GM19397 (cell line): ENCODE measurements around the gene DDX1.

ENCODE experiments used
- ATAC-seq: cut with Tn5 transposase; IDR thresholded peaks from one replicate; pipeline ENCODE4 v1.9.1; 2021; ENCODE audit warnings: mild to moderate bottlenecking, moderate library complexity; ENCODE audit not compliant: unreplicated experiment

Gene DDX1

DNA sequence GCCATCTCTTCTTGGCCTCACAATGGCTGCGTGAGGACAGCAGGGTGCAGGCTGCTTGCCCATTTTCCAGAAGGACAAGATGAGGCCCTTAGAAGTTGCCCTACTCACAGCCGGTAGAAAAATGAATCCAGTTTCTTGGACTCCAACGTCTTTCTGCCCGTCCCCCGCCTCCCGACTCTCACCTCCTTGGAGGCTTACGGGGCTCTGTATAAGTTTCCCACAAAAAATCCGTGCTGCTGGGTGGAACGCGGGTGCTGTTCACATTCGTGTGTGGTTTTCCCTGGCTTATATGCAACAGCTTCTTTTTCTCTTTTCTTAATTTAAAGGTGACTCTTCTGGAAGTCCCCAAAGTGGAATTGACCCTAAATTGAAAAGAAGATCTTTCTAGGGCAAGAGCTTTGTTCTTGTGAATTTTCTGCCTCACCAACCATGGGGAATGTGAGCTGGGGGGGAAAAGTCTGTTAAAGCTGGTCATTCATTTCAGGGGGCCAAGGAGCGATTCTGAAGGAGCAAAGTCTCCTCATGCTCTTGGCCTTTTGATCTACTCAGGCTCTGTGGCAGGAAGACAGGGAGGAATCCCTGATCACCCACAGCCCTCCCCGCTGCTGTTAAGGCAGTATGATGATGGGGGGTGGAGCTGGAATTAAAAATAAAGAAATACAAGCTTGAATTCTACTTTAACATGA is 51.3 kb downstream of the DDX1 start:
- no peak for ATAC-seq

DNA sequence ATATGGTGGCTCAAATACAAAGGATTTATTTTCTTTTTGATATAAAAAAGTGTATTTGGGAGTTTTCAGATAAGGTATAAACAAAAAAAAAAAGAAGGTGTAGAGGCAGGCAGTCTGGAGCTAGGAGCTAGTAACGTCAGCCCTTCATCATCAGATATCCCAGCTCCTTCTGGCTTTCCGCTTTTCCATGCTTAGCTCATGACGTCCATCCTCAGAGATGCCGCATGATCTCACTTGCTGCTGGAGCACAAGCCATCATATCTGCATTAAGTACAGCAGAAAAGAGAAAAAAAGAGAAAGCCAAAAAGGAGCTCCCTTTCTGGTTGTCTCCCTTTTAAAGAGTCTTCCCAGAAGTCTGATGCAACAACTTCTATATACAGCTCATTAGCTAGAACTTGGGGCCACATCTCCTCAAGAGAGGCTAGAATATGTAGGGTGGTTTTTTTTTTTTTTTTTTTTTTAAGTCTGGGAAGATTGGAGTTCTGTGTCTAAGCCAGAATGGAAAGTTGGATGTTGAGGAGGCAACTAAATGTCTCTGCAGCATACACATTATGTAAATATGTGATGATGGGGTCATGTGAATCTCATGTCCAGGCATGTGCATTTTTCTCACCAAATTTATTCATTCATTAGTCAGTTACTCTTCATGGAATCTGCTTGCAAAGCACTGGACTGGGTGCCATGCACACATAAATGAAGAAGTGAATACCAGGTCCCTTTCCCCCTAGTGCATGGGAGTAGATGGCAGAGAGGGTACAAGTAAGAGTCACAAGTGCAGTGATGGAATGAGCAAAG is 52.3 kb downstream of the DDX1 start:
- ATAC-seq = no peak

DNA sequence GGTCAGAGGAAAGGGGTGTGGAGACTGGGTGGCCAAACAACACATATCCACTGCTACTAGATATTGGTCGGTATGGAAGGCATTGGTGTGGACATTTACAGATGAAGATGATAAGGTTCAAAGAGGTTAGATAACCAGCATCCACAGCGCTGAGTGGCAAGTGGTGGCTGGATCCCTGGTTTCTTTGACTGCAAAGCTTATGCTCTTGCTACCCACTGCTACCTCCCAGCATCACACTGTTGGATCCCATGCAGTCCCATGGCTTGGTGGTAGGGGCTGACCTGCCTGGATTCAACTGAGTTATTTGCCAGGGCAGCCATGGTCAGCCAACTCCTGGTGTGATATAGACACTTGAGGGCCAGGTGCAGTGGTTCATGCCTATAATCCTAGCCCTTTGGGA is 53.6 kb downstream of the DDX1 start:
- ATAC-seq = no peak

DNA sequence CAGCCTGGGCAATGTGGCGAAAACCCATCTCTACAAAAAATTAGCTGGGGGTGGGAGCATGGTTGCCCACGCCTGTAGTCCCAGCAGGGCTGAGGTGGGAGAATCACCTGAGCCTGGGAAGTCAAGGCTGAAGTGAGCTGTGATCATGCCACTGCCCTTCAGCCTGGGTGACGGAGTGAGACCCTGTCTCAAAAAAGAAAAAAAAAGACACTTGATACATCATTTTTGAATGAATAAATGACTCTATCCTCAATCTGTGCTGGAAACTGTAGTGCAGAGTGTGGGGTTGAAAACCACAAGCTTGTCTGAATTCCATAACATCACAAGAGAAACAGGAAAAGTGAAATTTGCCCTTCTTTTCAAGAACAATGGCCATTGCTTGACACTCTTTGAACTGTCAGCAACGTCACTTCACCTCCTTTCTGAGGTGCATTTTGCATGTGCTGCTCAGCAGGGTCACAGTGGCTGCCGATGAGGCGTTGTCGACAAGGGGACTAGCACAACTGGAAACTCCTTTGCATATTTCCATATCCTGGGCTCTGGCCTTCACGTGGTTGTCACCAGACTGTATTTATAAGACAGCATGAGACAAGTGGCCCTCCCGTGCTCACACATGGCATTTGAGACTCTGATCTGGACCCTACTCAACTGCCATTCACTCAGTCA is 54.2 kb downstream of the DDX1 start:
- no peak for ATAC-seq

DNA sequence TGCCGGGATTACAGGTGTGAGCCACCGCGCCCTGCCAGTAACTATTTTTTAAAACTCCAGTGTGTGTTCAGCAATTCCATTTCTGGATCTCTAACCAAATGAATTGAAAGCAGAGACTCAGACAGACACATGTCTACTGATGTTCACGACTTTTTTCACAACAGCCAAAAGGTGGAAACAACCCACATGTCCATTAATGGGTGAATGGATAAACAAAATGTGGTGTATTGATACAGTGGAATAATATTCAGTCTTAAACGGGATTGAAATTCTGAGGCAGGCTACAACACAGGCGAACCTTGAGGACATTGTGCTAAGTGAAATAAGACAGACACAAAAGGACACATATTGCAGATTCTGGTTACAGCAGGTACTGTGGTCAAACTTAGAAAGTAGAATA is 55.0 kb downstream of the DDX1 start:
- no peak for ATAC-seq

DNA sequence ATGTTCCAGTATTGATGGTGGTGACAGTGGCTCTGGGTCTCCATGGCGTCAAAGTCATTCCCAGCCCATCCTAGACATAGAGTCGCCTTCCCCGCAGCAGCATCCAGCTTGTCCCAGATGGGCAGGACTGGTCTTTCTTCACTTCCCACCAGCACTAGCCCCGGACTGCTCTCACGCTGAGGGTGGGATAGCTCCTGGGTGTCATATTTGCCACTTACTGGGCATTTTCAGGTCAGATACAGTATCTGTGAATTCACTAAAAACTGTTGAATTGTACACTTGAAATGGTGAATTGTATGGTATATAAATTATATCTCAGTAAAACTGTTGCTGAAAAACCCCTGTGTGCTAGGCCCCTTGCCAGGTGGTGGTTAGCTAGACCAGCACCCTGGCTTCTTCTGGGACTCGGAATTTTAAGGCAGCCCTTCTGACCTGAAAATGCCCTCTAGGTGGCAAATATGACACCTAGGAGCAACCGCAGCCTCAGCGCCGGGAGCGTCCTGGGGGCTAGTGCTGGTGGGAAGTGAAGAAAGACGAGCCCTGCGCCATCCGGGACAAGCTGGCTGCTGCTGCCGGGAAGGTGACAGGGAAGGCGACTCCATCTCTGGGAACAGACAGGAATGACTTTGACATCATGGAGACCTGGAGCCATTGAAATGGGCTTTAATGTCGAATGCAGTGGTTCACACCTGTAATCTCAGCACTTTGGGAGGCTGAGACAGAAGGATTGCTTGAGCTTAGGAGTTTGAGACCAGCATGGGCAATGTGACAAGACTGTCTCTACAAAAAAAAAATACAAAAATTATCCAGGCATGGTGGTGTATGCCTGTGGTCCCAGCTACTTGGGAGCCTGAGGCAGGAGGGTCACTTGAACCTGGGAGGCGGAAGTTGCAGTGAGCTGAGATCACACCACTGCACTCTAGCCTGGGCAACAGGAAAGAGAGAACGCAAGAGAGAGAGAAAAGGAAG is 56.2 kb downstream of the DDX1 start:
- ATAC-seq = no peak

DNA sequence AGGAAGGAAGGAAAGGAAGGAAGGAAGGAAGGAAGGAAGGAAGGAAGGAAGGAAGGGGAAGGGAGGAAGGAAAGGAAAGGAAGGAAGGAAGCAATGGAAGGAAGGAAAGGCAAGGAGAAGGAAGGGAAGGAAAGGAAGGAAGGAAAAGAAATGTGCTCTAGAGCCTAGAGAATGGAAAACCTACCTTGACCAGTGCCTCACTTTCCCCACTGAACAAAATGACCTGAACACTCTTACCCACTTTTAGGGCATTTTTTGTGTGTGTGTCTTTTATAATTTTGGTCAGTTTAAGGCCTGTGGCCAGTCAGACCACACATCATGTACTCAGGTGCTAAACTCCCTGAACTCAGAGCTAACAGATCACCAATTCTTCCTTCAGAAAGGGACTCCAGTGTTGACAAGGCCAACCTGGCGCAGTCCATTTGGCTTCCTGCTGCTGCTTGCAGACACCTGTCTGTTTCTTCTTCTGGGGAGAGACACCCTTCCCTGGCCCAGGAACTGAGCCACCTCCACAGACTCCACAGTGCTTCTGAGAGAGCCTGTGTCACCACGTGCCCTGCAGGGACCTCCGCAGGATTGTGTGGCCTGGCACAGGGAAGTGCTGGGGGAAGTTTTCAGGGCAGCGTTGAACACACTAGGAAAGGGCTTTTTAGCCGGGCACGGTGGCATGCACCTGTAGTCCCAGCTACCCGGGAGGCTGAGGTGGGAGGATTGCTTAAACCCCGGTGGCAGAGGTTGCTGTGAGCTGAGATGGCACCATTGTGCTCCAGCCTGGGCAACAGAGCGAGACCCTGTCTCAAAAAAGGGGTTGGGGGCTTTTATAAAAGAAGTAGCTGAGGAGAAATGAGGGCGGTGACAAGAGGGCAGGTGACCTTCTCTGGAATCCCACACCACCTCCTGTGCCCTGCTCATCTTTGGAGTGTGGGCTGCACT is 57.2 kb downstream of the DDX1 start:
- ATAC-seq = no peak

DNA sequence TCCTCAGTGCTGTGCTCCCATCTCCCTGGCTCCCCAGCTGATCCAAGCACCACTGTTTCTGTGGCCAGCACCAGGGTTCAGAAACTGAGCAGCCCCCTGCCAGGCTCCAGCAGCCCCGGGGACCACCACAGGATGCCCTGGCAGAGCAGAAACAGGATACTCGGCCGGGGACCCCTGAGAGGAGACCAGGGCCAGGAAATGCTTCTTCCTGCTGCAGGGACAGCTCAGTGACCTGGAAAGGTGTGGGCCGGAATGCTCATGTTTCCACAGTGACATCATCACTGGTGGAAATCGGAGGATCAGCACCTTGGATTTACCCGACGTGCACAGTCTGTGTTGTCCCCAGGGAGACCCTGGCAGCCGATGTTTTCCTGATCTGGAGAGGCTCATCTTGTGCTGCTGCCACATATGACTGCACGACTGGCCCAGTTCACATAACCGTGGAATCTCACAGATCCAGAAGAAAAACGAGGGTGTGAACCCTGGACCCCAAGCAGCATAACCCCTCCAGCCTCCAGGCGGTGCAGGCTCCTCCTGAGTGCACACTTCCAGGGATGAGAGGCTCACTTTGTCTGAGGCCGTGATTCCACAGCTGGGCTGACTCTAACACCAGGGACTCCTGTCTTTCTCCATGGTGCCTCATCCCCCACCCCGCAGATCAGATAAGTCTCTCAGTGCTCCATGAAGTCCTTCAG is 58.0 kb downstream of the DDX1 start:
- no peak for ATAC-seq

DNA sequence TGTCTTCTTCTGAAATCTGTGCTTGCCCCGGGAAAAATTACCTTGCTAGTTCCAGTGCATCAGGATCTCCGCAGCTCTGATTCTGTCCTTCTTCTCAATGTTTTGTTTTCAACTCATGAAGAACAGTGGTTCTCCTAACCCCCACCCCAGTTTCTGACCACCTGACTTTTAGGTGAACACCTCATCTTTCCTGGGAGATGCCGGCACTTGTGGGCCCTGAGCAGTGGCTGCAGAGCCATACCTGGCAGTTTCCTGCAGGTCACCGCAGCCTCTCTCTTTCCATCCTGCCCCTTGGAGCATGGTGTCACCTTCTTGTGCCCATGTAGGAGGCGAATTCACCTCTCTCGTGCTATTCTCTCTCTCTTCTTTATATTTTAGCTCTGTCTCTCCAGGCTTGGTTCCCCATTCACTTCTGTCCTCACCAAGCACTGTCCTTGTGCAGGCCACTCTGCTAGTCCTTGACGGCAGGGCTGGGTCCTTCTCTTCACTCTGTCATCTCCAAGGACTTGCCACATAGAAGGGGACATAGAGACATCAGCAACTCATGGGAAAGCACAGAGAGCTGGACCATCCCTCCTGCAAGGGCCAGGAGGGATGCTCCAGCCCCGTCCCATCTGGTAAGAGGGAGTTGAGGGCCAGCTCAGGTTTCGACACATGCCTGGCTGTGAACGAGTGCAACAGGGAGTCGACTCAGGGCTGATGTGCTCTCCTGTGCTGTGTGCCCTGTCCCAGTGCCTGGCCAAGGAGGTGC is 59.1 kb downstream of the DDX1 start:
- ATAC-seq = no peak

DNA sequence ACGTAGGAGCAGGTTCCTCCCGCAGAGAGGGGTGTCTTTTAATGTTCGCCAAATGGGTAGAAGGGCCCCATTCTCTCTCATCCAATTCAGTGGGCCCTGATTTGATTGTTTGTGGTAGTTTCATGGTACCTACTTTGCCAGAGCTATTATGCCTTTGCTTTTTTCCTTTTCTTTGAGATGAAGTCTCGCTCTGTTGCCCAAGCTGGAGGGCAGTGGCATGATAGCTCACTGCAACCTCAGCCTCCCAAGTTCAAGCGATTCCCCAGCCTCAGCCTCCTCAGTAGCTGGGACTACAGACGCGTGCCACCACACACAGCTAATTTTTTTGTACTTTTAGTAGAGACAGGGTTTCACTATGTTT is 59.7 kb downstream of the DDX1 start:
- ATAC-seq = no peak

DNA sequence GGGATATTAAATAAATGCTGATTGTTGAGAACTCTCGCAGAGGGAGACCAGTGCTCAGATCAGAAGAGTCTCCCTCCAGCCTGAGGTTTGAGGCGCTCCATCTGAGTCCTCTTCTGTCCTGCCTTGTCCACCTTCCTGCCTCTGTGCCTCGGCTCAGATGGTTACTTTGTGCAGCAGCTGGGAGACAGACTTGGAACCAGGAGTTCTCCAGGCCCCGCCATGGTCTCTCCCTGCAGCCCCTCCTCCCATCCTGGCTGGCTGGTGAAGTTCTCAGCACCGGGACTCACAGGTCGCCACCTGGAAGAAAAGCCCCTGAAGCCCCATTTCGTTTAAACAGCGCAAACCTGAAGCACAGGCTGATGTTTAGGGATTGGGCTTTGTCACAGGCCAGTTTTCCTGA is 60.6 kb downstream of the DDX1 start:
- ATAC-seq = no peak

DNA sequence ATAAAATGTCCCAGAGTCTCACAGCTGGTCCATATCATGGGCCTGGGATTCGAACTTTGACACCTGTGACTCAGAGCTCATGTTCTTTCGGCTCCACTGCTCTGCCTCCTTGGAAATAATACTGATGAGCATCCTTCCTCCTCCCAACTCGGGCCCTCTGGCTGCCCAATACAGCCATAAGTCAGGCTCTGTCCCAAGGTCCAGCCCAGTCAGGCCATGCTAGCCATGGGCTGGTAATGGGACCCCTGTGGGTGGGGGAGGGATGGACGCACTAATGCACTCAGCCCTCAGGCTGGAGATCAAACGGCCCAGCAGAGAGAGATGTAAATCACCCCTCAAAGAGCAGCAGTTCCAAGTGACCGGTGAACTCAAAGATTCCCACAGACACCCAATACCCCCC is 61.1 kb downstream of the DDX1 start:
- no peak for ATAC-seq

DNA sequence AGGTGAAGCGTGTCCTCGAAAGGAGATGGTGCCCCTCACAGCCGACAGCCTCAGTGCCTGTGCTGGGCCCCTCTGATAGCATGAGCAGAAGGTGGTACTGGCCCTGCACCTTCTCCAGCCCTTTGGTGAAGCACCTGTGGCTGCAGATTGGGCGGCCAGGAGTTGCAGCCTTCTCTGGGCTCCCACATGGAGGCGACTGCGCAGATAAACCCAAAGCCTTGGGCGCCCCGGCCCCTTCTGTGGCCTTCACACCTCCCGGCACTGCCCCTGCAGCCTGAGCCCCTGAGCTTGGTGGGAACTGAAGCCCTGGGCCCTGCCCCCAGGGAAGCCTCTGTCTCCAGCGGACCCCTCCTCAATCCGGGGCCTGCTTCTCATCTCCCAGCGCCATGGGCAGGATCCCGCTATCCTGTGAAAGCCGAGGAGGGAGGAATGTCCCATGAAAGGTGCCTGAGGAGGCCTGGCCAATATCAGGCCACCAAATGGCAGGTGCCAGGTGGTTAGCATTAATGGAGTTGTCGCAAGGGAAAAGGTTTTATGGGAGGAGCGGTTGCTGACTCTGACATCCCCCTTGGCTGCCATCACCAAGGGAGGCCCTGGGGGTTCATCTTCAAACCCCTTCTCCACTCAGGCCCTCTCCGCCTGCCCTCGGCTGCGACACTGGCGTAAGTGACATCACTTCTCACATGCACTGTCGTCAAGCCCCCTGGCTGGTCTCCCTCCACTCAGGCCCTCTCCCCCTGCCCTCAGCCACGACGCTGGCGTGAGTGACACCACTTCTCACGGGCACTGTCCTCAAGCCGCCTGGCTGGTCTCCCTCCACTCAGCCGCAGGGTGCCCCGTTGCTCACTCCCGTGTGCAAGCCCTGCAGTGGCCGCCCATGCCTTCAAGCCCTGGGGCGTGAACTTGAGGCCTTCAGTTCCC is 62.4 kb downstream of the DDX1 start:
- ATAC-seq = no peak

DNA sequence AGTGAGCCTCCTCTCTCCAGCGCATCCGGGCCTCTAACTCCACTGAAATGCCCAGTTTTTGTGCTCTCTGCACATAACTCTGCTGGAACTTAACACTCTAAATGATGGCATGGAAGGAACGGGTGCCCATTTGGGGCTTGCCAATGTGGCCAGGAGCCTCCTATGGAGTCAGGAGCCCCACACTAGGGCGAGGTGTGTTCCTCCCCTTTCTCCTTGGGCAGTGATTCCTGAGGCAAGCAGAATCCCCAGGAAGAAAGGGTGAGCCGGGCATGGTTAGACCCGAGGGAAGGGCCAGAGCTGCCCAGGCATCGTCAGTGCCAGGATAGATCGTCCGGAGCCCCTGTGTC is 63.0 kb downstream of the DDX1 start:
- ATAC-seq = no peak

DNA sequence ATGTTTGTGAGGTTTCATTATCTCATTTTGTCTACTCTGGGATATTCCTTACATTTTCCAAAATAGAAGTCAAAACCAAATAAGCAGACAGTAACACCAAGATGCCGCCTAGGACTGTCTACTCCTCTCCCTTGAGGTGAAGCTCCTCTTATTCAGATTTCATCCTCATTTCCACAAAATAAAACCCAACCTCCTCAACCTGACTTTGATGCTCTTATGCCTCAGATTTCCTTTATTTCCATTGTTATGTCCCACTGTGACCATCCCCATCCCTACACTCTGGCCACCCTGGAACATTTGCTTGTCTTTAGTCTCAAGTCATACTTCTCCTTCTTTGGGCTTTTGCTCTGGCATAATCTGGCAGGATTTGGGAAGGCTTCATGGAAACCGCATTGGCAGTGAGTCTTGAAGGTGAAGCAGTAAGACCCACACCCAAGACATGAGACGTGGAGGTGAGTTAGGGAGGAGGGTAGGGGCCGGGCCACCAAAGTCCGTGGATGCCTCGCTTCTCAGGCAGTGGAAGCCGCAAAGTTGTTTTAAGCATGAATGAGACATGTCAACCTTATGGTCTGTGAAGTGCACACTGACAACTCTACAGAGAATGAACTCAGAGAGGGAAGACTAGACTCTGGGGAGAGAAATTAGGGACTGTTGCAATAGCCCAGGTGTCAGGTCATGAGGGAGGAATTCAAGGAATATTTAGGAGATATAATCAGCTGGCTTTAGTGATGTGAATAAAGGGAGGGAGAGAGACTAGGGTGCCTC is 63.6 kb downstream of the DDX1 start:
- ATAC-seq = no peak

DNA sequence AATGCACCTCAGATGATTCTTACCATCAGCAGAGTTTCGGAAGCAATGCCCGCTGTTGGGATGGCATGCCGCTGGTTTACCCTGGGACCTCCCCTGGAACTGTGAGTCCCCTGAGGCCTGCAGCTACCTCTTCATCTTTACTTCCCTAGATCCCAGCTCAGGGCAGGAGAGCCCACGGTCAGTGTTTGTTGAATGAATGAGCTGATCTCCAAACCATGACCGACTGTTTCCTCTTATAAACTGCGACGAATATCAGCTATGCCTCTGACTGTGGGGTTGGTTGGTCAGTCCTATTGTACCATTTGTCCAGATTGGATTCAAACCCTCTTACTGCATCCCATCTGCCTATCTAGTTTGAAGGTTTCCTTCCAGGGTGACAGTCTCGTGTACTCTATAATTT is 64.4 kb downstream of the DDX1 start:
- ATAC-seq = no peak

DNA sequence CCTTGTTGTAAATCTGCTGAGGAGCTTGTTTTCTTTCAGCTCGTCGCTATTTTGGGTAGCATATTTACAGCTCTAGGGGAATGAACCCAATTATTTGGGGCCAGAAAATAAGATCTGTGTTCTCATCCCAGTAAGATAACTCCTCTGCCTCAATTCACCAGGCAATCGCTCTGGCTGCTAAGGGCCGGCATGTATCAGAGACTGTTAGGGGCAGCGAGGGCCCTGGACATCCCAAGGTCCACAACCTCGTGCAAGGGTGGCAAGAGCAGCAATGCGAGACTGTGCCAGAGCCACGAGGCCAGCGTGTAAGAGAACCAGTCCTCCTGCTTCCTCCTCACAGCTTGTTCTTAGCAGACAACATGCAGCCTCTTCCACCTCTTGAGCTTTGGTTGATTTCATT is 66.1 kb downstream of the DDX1 start:
- no peak for ATAC-seq
